Measurements from ENCODE around the gene PRKG1. TPM values are rescaled to one million over a fixed set of nuclear protein-coding genes. Genes with fewer than 3 reads are reported as not detected.

The PRKG1 gene
- polyA plus RNA-seq, 1 donor (not counting 4 experiments of a cell fraction or from before 2014, with no cell fraction given) = 0.24 TPM

DNA sequence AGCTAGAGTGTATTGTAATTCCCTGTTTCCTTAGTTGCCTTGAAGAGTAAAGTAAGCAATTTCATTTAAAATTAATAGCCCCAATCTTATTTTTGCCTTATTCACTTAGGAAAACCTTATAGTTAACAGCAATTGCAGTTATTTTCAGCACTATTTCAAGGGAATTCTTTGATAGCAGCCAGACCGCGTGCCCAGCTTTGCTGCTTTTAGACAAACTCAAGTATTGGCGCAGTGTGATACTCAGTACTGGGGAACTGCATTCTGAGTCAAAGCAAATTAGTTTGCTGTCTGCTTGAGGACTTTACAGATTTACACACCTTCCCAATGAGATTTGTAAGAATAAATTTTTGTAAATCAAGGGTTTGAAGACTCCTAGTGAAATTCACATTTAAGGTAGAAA lies 21.2 kb downstream of the PRKG1 start:
- H2AFZ ChIP-seq (ENCODE audit: control insufficient read depth, low read length) = no peak overlapping the region
- no peak for FAIRE-seq

GRCh38 chr10:51097546-51097945 lies 23.3 kb downstream of the PRKG1 start:
- no peak overlapping the region for H2AFZ ChIP-seq (ENCODE audit: control insufficient read depth, low read length)
- DNase-seq (ENCODE audit: low read depth, low spot score) = no peak
- no peaks in the 10 kb centered on the region for H3K9me3 ChIP-seq (ENCODE audit: control insufficient read depth, low read depth, low read length)
- H3K4me1 ChIP-seq (ENCODE audit: control insufficient read depth, extremely low read depth, insufficient read depth, low read length) = no peaks in the 10 kb centered on the region
- no peak overlapping the region for H3K4me2 ChIP-seq (ENCODE audit: control insufficient read depth, extremely low read depth, insufficient read depth, low read depth, low read length)
- H4K20me1 ChIP-seq (ENCODE audit: control insufficient read depth, extremely low read depth, insufficient read depth, low read length) = no peaks in the 10 kb centered on the region
- dilution Hi-C loops (cut with MboI; ENCODE audit: extremely low pct_ligation_motif_present, low sequenced_read_pairs) = no loop called here
- no peaks in the 10 kb centered on the region for H3K36me3 ChIP-seq (ENCODE audit: control insufficient read depth in 2 of 2, extremely low read depth in 1 of 2, insufficient read depth in 2 of 2, low read length in 2 of 2)
- no peak overlapping the region for H3K4me3 ChIP-seq (ENCODE audit: control insufficient read depth in 2 of 3, extremely low read depth in 1 of 3, insufficient read depth in 2 of 3, low read depth in 1 of 3, low read length in 3 of 3)
- TF ChIP-seq EZH2 (IDR thresholded peaks at IDR 0.05; ENCODE audit: low read length) = no peak
- TF ChIP-seq, protein P1, sequence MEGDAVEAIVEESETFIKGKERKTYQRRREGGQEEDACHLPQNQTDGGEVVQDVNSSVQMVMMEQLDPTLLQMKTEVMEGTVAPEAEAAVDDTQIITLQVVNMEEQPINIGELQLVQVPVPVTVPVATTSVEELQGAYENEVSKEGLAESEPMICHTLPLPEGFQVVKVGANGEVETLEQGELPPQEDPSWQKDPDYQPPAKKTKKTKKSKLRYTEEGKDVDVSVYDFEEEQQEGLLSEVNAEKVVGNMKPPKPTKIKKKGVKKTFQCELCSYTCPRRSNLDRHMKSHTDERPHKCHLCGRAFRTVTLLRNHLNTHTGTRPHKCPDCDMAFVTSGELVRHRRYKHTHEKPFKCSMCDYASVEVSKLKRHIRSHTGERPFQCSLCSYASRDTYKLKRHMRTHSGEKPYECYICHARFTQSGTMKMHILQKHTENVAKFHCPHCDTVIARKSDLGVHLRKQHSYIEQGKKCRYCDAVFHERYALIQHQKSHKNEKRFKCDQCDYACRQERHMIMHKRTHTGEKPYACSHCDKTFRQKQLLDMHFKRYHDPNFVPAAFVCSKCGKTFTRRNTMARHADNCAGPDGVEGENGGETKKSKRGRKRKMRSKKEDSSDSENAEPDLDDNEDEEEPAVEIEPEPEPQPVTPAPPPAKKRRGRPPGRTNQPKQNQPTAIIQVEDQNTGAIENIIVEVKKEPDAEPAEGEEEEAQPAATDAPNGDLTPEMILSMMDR (optimal IDR thresholded peaks at IDR 0.05 in 1 of 3, IDR thresholded peaks at IDR 0.05 in 1 of 3, conservative IDR thresholded peaks at IDR 0.05 in 1 of 3; ENCODE audit: extremely low read depth in 1 of 3, insufficient read depth in 2 of 3, low read length in 3 of 3) = no peak
- FAIRE-seq = no peak
- H3K9me1 ChIP-seq (ENCODE audit: control insufficient read depth, extremely low read depth, insufficient read depth, low read length) = no peaks in the 10 kb centered on the region
- no peaks in the 10 kb centered on the region for H3K79me2 ChIP-seq (ENCODE audit: control insufficient read depth, insufficient read depth, low read length)
- H3K9ac ChIP-seq (ENCODE audit: control insufficient read depth, extremely low read depth, insufficient read depth, low read length) = no peak overlapping the region
- no peak overlapping the region for H3K27ac ChIP-seq (ENCODE audit: control insufficient read depth, insufficient read depth, low read length)
- no peaks in the 10 kb centered on the region for H3K27me3 ChIP-seq (ENCODE audit: control insufficient read depth, extremely low read depth, insufficient read depth, low read length)

More for the DNA sequence above, 21.2 kb downstream of the PRKG1 start:
- no peaks in the 10 kb centered on the region for H3K9me3 ChIP-seq (ENCODE audit: control insufficient read depth, low read depth, low read length)
- H3K27ac ChIP-seq (ENCODE audit: control insufficient read depth, insufficient read depth, low read length) = no peak overlapping the region
- H3K4me3 ChIP-seq (ENCODE audit: control insufficient read depth in 2 of 3, extremely low read depth in 1 of 3, insufficient read depth in 2 of 3, low read depth in 1 of 3, low read length in 3 of 3) = no peak overlapping the region
- H3K9ac ChIP-seq (ENCODE audit: control insufficient read depth, extremely low read depth, insufficient read depth, low read length) = no peak overlapping the region
- no peaks in the 10 kb centered on the region for H3K79me2 ChIP-seq (ENCODE audit: control insufficient read depth, insufficient read depth, low read length)
- dilution Hi-C loops (cut with MboI; ENCODE audit: extremely low pct_ligation_motif_present, low sequenced_read_pairs) = no loop called here
- no peaks in the 10 kb centered on the region for H3K27me3 ChIP-seq (ENCODE audit: control insufficient read depth, extremely low read depth, insufficient read depth, low read length)
- no peaks in the 10 kb centered on the region for H3K4me1 ChIP-seq (ENCODE audit: control insufficient read depth, extremely low read depth, insufficient read depth, low read length)
- H3K36me3 ChIP-seq (ENCODE audit: control insufficient read depth in 2 of 2, extremely low read depth in 1 of 2, insufficient read depth in 2 of 2, low read length in 2 of 2) = no peaks in the 10 kb centered on the region
- no peak for DNase-seq (ENCODE audit: low read depth, low spot score)
- H3K4me2 ChIP-seq (ENCODE audit: control insufficient read depth, extremely low read depth, insufficient read depth, low read depth, low read length) = no peak overlapping the region
- H4K20me1 ChIP-seq (ENCODE audit: control insufficient read depth, extremely low read depth, insufficient read depth, low read length) = no peaks in the 10 kb centered on the region
- TF ChIP-seq, protein P1 (optimal IDR thresholded peaks at IDR 0.05 in 1 of 3, IDR thresholded peaks at IDR 0.05 in 1 of 3, conservative IDR thresholded peaks at IDR 0.05 in 1 of 3; ENCODE audit: extremely low read depth in 1 of 3, insufficient read depth in 2 of 3, low read length in 3 of 3) = no peak
- no peak for TF ChIP-seq EZH2 (IDR thresholded peaks at IDR 0.05; ENCODE audit: low read length)
- H3K9me1 ChIP-seq (ENCODE audit: control insufficient read depth, extremely low read depth, insufficient read depth, low read length) = no peaks in the 10 kb centered on the region

All from keratinocyte (primary cell).